ENCODE results near the gene TCN1. TPM values are rescaled to one million over a fixed set of nuclear protein-coding genes. Genes with fewer than 3 reads are reported as not detected.
"Not testable (repeated sequence)": the region's sequence is repeated elsewhere in the genome, so short reads cannot be mapped to it uniquely, and the experiment has no call there.

The TCN1 gene
- total and polyA plus RNA-seq, 9 donors = 0.48 TPM; not detected in 8

DNA sequence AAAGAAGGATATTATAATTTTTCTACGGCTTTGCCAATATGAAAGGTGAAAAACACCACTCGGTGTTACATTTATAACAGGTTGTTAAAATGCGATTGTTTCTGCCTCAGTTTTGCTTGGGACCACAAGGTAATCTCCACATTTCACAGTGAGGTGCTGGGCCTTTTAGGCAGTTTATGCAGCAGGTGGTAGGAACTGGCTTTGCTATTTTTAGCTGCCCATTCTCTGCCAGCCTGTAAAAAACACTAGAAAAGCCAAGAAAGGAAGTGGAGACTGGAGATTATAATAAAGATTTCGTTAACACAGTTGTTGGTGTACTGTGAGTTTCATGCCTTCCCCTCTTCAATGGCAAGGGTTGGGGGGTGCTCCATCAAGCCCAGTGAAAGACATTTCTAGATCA is 47.7 kb downstream of the TCN1 start:
- no peaks in the 10 kb centered on the region for H3K9me3 ChIP-seq
- no peaks in the 10 kb centered on the region for H3K36me3 ChIP-seq
- 80 to 84% (median 81%) methylated on average over 4 of the region's 4 CpGs for WGBS, 3 donors
- TF ChIP-seq, protein P1, sequence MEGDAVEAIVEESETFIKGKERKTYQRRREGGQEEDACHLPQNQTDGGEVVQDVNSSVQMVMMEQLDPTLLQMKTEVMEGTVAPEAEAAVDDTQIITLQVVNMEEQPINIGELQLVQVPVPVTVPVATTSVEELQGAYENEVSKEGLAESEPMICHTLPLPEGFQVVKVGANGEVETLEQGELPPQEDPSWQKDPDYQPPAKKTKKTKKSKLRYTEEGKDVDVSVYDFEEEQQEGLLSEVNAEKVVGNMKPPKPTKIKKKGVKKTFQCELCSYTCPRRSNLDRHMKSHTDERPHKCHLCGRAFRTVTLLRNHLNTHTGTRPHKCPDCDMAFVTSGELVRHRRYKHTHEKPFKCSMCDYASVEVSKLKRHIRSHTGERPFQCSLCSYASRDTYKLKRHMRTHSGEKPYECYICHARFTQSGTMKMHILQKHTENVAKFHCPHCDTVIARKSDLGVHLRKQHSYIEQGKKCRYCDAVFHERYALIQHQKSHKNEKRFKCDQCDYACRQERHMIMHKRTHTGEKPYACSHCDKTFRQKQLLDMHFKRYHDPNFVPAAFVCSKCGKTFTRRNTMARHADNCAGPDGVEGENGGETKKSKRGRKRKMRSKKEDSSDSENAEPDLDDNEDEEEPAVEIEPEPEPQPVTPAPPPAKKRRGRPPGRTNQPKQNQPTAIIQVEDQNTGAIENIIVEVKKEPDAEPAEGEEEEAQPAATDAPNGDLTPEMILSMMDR (IDR thresholded peaks at IDR 0.05) = no peak
- TF ChIP-seq EP300 (IDR thresholded peaks at IDR 0.05) (no peak), POLR2A (IDR thresholded peaks at IDR 0.05) (no peak)
- H3K27ac ChIP-seq = no peak overlapping the region
- peaks cover 6% of the 10 kb centered on the region for H3K4me1 ChIP-seq (ENCODE audit: insufficient read depth)
- no peak overlapping the region for H3K4me3 ChIP-seq
- intact Hi-C loops (cut with DNase I) = no loop called here
- DNase-seq = no peak
- H3K27me3 ChIP-seq = no peaks in the 10 kb centered on the region

DNA sequence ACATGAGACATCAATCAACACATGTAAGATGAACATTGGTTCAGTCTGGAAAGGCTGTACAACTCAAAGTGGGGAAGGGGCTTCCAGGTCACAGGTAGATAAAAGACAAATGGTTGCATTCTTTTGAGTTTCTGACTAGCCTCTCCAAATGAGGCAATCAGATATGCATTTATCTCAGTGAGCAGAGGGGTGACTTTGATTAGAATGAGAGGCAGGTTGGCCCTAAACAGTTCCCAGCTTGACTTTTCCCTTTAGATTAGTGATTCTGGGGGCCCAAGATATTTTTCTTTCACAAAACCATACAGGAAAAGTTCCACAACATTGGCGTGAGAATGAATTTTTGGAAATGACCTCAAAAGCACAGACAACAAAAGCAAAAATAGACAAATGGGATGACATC is 49.9 kb downstream of the TCN1 start:
- DNase-seq; intact Hi-C loops (cut with DNase I); H3K4me1 ChIP-seq (ENCODE audit: insufficient read depth); H3K9me3 ChIP-seq; H3K27me3 ChIP-seq; H3K27ac ChIP-seq; H3K4me3 ChIP-seq; H3K36me3 ChIP-seq: not testable (repeated sequence)
- WGBS, 3 donors = 44 to 64% (median 62%) methylated on average over 1 of the region's 1 CpG

DNA sequence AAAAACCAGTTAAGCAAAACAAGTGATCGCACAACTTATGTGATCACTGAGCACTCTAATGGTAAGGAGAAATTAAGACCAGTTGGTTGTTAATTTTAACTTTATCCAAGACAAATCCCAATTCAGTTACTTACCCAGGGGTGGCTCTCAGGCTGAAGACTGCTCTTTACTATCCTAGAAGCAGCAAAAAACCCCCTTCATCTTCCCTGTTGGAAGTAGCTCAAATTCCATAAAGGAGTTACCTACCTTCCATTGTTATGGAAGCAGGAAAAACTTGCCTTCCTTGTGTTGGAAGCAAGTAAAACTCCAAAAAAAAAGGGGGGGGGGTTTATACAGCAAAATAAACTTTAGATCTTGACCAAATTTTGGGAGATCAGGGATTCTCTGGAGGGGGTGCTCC is 50.5 kb downstream of the TCN1 start:
- TF ChIP-seq, protein P1 (IDR thresholded peaks at IDR 0.05) = no peak
- TF ChIP-seq POLR2A (IDR thresholded peaks at IDR 0.05) = no peak
- TF ChIP-seq EP300 (IDR thresholded peaks at IDR 0.05) = no peak
- intact Hi-C loops (cut with DNase I) = no loop called here
- Histone ChIP-seq H3K9me3 (no peaks in the 10 kb centered on the region), H3K36me3 (no peaks in the 10 kb centered on the region), H3K27me3 (no peaks in the 10 kb centered on the region), H3K4me3 (no peak overlapping the region), H3K27ac (peak overlapping the region in 1 of 2 donors; percentile 34), H3K4me1 (ENCODE audit: insufficient read depth) (peaks cover 6% of the 10 kb centered on the region)
- WGBS, 3 donors = 63 to 84% (median 67%) methylated on average over 1 of the region's 1 CpG
- DNase-seq = no peak

DNA sequence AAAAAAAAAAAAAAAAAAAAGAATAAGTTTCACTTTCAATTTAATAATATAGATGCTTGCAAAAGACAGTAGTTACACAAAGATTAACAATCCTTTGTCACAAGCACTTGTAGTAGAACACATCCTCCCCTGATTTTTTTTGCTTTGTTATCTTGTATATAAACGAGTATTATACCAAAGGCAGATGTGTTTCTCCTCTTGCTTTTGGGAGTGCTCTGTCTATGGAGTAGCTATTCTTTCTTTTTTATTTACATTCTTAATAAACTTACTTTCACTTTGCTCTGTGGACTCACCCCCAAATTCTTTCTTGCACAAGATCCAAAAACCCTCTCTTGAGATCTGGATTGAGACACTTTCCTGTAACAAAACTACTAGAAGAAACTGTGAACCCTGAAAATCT is 52.3 kb downstream of the TCN1 start:
- H3K4me1 ChIP-seq (ENCODE audit: insufficient read depth) = peaks cover 6% of the 10 kb centered on the region
- WGBS, 3 donors = 4 to 23% (median 6%) methylated on average over 1 of the region's 1 CpG

DNA sequence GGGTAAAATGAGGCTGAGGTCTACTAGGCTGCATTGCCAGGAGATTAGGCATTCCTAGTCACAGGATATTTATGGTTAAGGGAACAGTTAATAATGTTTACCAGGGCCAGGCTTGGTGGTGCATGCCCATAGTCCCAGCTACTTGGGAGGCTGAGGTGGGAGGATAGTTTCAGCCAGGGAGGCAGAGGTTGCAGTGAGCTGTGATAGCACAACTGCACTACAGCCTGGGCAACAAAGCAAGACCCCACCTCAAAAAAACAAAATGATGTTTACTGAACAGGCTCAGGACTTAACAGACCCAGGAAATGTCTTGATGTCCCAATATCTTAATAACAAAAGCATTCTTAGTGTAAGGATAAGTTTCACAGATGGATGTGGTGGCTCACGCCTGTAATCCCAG is 52.9 kb downstream of the TCN1 start:
- no peak overlapping the region for H3K4me3 ChIP-seq
- no peak overlapping the region for H3K27ac ChIP-seq
- DNase-seq = no peak
- TF ChIP-seq POLR2A (IDR thresholded peaks at IDR 0.05) = no peak
- H3K9me3 ChIP-seq = no peaks in the 10 kb centered on the region
- peaks cover 5% of the 10 kb centered on the region for H3K4me1 ChIP-seq (ENCODE audit: insufficient read depth)
- intact Hi-C loops (cut with DNase I) = no loop called here
- H3K36me3 ChIP-seq = no peaks in the 10 kb centered on the region
- WGBS, 3 donors = 92 to 100% (median 96%) methylated on average over 1 of the region's 1 CpG
- H3K27me3 ChIP-seq = no peaks in the 10 kb centered on the region

More for the DNA sequence above, 52.3 kb downstream of the TCN1 start:
- DNase-seq = no peak
- TF ChIP-seq, protein P1 (IDR thresholded peaks at IDR 0.05) = no peak
- no peak for TF ChIP-seq POLR2A (IDR thresholded peaks at IDR 0.05)
- no peak for TF ChIP-seq EP300 (IDR thresholded peaks at IDR 0.05)
- intact Hi-C loops (cut with DNase I) = no loop called here
- Histone ChIP-seq H3K4me3 (no peak overlapping the region), H3K9me3 (no peaks in the 10 kb centered on the region), H3K27ac (peak overlapping the region in 1 of 2 donors; percentile 20), H3K27me3 (no peaks in the 10 kb centered on the region), H3K36me3 (no peaks in the 10 kb centered on the region)

DNA sequence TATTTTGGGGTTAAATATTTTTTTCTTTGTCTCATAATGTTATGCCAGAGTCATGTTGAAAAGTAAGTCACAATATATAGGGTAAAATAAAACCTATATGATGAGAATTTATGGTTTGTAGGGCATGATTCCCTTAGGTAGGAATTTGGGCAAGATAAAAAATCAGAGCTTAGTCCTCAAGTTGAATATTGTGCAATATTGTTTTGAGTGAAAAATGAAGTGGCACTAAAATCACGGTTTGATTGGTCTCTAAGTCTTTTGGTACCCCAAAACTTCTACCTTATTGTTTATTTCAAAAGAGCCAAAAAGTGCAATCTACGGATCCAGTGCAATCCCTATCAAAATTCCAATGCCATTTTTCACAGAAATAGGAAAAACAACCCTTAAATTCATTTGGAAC is 54.1 kb downstream of the TCN1 start:
- Histone ChIP-seq H3K4me1 (ENCODE audit: insufficient read depth) (peaks cover 5% of the 10 kb centered on the region), H3K4me3 (no peak overlapping the region), H3K27me3 (no peaks in the 10 kb centered on the region), H3K27ac (no peak overlapping the region), H3K9me3 (no peaks in the 10 kb centered on the region), H3K36me3 (no peaks in the 10 kb centered on the region)
- WGBS, 3 donors = 80 to 81% (median 81%) methylated on average over 2 of the region's 2 CpGs
- DNase-seq = no peak
- TF ChIP-seq EP300 (IDR thresholded peaks at IDR 0.05) = no peak
- intact Hi-C loops (cut with DNase I) = no loop called here
